T-helper 9 cell (primary cell): ENCODE data around the gene PACS1.

Source experiments
- DNase-seq: peaks from one replicate; pipeline ENCODE4 v3.0.0-alpha.2; 2020

Gene PACS1

DNA sequence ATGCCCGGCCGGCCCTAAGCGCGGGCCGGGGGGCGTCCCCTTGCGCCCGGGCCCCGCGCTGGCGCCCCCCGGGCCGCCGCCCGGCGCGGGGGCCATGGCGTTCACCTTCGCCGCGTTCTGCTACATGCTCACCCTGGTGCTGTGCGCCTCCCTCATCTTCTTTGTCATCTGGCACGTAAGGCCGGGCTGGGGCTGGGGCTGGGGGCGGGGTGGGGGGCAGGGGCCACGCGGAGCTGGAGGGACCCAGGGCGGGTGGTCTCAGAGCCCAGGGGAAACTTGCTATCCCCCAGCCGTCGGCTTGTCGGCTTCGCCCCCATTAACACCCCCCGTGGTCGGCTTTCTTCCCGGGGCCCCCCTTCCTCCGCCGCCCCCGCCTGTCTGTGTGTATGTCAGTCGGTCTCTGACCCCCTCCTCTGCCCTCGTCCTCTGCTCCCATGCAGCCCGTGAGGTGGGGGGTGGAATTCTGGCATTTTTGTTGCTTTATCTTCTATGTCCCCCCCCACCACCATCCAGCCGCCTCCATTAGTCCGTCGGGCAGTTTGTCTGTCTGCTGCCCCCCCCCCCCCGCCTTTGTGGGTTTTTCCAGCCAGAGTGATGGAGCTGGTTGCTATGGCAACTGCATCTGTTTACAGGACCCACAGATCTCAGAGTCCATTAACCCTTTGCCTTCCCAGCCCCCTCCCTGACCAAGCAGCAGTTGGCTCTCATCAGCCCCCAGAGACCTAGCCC lies 208.5 kb downstream of the PACS1 start:
- DNase-seq = no peak

DNA sequence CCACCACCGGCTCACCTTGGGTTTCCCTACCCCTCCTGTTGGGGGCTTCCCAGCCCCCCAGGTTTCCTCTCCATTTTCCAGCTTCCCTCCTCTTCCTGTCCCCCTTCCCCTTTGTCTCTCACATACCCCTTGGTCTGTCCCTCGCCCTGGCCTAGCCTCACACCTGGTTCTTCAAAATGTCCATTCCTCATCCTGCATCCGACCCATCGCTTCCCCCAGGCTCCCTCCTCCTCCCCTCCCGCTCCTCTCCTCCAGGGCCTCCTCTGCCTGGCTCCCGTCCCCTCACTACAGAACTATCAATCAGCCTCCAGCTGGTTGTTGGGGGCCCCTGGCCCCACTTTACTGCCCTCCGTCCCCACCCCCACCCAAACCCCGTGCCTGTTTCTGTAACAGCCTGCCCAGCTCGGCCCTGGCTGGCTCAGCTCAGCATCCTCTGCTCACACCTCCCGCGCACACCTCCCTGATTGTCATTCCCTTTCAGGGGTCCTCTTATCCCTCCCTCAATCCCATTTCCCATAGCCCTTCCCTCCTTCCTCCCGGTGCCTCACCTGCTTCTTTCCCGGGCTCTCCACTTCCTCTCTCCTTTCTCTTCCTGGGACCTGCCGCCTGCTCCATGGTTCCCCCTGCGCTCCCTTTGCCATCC lies 209.1 kb downstream of the PACS1 start:
- no peak for DNase-seq

DNA sequence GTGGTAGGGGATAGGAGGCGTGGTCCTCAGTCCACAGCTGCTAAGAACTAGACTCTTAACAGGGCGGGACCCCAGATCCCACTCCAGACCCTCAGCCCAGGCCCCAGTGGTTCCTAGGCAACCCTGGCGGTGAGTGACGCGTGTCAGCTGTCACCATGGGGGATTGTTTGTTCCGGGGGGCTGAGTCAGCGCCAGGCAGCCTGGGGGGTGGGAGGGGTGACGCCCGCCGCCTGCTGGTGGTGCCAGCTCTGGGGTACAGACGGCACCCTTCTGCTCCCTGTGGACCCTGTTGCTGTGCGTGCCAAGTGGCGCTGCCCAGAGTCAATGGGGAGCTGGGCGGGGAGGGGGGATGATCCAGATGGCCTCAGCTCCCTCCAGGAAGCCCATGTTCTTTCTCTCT lies 210.4 kb downstream of the PACS1 start:
- DNase-seq = no peak

DNA sequence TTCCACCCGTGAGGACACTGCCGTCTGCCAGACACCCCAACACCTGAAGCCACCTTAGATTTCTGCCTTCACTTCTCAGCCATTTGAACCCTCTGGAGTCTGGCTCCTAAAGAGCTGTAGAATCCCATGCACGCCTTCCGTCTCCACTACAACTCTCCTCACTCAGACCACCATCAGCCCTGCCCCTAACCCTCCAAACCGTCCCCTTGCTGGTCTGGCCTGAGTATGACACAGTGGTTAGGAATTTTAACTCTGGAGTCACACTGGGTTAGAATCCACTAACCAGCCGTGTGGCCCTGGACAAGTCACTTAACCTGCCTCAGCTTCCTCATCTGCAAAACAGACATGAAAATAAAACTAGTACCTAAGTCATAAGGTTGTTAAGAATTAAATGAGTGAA lies 210.9 kb downstream of the PACS1 start:
- no peak for DNase-seq

DNA sequence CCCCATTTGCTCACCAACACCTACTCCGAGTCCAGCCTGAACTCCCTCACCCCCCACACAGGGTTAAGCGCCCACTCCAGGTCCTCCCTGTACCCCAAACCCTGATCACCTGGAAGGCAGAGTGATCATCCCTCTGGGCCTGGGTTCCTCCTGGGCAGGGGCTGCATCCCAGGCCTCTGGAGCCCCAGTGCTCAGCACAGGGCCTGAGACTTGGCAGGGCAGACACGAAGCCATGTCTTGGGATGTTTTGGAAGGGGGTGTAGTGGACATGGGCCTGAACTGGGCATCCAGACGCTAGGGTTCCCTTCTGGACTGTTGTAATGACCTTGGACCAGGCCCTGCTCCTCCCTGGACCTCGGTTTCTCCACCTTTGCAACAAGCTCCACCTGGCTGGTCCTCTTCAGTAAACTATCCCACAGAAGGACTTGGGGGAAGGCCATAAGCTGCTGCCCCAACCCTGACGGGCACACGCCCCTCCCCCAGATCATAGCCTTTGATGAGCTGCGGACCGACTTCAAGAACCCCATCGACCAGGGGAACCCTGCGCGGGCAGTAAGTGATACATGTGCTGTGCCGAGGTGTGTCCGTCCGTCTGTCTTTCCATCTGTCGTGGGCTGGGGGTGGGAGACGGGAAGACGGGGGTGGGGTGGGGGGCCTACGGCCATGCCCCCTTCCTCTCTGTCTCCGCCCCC lies 211.8 kb downstream of the PACS1 start:
- no peak for DNase-seq

DNA sequence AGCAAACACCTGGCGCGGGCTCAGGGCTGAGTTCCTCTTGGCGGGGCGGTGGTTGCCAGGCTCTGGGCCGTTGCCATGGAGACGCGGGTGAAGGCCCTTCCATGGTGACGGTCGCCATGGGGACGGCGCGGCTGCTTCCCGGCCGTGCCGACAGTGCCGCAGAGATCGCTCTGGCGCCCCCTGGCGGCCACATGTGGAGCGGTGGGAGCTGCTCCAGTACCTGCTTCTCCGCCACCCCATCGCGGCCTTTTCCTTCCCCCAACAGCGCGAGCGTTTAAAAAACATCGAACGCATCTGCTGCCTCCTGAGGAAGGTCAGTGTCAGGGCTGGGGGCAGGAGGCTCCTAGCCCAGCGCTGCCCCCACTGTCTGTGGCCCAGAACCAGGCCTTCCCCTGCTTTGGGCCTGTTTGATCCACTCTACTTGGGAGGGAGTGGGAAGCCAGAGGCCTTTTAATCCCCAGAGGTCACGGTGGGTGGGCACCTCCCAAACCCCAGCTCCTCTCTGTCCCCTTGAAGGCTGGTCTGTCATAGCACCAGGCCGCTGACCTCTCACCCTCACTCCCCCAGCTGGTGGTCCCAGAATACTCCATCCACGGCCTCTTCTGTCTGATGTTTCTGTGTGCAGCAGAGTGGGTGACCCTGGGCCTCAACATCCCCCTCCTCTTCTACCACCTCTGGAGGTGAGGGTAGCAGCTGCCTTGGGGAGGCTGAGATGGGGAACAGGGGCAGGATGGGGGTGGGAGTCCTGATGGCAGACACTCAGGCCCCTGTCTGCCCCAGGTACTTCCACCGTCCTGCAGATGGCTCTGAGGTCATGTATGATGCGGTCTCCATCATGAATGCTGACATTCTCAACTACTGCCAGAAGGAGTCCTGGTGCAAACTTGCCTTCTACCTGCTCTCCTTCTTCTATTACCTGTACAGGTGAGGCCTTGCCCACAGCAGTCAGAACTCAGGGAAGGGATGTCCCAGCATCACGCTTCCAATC lies 212.7 kb downstream of the PACS1 start:
- peak; percentile 100 for DNase-seq

DNA sequence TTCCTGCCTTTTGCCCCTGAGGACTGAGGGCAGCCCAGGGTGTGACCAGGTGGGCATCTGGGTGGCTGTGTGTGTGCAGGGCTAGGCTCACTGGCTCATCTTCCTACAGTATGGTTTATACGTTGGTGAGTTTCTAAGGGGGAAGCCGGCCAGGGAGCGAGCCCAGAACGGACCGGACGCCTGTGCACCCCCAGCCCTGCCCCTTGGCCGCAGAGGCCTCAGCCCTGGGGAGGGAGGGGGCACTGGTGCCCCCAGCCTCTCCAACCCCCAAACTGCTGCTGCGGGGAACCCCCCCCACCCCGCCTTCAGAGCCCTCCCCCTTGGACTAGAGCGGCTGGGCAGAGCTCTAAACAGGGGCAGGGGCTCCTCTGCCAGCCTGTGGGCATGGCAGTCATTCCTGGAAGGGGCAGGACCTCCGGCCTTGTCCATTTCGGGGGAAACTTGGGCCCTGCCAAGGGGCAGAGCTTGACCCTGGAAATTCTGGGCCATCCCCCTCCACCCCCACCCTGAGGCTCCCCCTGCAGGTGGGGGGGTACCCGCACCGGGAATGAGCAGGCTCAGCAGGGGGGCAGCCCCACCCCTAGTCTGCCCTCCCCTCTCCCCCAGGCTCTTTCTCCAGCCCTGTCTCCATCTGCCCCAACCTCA lies 213.5 kb downstream of the PACS1 start:
- no peak for DNase-seq

DNA sequence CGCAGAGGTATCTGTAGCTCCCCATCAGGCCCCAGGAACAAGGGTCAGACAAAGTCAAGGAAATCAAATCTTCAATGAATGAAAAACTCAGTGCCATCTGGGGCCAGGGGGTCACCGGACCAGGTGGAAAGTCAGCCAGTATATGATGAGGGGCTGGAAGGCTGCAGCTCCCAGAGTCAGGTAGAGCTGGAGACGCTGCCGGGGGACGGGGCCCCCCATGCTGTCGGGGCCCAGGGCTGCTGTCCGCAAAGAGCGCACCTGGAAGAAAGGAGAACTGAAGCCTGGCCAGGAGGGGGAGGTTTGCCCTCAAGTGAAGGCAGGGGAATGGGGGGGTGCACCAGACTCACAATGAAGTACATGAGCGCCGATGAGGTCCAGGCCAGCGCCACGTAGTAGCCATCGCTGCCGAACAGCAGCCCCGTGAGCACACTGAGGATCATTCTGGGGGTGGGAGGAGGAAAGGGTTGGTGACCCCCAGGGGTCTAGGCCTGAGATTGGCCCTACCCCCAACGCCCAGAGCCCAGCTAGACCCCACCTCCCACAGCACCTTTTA lies 214.5 kb downstream of the PACS1 start:
- no peak for DNase-seq

DNA sequence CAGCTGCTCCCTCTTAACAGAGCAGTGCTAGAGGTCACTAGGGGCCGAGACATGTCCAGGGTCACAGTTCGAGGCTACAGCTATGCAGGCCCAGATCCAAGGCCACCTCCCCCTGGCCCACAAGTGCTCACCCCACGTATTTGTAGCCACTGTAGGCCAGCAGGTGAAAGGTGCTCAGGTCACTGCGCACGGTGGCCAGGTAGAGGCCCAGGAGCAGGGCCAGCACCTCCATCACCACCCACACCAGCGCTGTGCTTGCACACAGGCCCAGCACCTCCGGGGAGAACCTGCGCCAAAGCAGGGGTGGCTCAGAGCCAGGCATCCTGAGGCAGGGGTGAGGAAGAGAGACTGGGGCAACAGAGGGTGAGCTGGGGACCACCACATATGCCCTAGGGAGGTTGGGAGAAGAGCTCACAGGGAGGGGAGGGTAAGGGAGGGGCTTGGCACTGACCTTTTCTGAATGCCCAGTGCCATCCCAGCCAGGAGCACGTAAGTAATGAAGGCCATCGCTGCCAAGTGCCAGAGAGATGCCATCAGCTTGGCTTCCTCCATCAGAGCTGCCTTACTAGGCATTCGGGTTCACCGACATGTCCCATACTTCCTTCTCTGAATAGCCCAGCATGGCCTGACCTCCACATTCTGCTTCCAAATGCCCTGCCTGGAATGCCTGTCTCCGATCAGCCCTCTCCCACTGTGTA lies 215.3 kb downstream of the PACS1 start:
- DNase-seq = no peak

DNA sequence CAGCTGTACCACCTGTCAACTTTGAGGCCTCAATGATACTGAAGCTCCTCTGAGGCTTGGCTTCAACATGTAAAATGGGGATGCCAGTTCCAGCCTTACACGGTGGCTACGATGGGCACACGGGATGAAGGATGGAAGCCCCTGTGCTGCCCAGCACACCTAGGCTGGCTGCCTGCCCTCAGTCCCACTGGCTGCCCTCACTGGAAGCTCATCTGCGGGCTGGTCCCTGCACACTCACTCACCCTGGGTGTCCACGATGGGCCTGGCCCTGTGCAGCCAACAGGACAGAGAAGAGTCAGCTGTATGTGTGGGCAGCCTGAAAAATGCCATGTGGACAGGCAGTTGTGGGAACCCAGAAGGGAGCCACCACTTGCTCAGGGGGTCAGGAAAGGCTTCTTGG lies 216.6 kb downstream of the PACS1 start:
- DNase-seq = no peak

DNA sequence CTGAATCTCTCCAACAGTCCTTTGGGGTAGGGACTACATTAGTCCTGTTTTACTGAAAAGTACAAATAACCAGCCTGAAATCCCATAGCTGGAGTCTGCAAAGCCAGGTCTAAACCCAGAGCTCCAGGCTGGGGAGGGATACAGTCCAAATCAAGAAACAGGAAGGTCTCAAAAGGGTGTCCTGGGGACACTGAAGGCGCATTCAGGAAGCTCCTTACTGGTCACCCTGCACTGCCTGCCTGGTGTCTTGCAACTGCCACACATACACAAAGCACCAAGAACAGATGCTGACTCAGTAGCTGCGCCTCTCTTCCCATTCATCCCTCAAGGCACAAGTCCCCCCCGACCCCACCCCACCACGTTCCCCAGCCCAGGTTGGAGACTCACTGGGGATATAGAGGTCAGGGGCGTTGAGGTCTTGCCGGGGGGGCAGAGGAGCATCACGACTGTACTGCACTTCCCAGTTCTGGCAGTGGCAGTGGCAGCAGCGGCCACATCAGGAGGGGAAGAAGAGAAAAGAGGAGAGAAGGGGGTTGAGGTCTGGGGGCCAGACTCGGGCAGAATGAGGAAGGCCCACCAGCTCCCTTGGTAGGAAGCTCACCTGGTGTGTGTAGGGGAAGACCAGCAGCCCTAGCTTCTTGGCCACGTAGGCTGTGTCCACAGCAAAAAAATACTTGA lies 217.3 kb downstream of the PACS1 start:
- no peak for DNase-seq

DNA sequence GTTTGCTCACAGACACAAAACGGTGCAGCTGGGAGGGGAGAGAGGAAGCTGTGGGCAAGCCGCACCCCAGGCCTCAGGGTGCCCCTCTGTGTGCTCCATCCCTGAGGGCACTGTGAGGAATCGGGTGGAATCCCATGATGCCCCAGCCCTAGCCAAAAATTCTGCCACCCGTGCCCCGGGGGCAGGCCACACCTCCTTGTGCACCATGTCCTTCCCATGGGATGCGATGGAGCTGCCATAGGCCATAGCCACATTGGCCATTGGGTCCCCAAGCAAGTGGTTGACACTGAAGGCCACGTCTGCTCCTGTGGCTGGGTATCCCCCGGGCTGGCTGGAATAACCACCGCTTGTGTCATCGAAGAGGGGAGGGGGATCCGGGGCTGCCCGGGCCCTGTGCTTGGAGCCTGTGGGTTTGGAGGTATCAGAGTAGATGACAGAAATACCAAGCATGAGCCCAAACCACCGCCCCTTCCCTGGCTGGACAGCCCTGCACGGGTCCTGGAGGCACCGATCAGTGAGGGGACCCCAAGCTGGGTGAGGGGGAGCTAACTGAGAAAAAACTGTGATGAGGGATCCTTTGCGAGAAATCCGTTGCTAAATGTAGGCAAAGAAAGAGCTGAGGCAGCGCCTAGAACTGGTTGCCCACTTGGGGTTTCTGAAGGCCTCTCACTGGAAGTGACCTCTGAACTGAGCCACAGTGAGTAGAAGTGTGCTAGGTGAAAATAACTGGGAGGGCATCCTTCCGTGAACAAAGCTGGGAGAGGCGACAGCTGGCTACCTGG lies 218.0 kb downstream of the PACS1 start:
- no peak for DNase-seq

DNA sequence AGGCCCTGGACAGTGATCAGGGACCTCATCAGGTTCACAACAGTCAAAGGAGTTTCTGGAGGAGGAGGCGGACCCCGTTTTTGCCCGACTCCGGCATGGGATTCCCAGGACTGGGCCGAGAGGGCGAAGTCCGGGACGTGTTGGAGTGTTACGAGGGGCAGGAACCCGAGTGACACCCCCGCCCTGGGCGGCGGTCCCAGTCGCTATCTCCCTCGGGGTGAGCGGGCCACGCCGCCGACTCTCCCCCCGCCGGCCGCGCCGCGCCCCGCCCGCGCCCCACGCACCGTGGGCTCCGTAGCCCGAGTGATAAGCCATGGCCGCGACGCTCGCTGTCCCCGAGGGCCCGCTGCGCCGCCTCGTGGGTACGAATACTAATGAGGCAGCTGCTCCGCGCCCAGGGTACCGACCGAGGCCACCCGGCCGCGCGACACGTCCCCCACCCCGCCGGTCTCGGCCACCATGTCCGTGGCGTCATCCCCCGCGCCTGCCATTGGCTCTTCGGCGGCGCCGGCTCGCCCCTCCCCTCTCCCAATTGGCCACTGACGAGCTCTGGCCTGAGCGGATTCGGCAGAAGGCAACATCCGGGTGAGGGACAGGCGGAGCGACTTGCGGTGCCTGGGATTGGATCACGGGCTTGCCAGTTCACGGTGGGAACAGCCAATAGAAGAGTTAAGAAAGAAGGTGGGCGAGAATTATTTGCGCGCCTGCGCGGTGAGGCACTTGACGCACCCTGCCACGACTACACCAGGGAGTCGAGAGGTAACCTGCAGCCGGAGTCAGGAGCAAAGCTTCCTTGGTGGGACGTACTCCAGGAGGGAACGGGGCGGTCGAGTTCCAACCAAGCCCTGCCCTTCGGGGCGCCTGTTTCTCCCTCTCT lies 218.8 kb downstream of the PACS1 start, which contains the start of gene YIF1A:
Gene YIF1A (minus strand): TSS at position 473 of the 877 bp plus-strand sequence. CDS start 158 bp downstream, at position 315.
- peak; percentile 96 for DNase-seq

DNA sequence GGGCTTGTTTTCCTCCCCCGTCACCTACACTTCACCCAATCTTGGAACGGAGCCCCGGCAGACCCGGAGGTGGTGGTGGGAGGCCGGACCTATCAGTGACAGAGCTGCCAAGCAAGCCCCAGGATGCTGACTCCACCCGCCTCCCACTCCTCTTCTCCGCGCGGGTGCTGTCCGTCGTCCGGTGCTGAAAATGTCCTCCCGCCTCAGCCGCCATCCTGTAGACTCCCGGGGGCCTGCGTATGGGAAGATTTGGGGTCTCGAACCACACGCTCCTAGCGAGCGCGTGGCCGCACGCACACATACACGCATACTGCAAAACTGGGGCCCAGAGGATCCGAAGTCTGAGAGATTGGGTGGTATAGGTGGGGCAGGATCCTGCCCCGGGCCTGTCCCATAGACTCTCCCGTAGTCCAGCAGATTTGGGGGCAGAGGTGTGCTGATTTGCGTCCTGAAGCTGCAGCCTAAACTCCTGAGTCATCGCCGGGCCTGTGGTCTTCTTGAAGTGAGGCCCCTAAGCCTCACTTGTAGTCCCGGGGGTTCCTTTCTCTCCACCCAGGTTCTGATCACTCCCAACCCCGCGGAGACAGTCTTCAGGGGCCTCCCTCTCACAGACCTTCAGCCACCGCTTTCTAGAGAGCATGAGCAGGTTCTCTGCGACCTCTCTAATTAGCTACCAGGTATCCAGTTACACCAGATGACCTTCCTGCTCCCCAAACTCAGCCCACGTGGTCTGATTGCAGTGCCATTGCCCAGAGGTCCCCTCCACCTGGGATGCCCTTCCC lies 219.7 kb downstream of the PACS1 start:
- peak; percentile 71 for DNase-seq

DNA sequence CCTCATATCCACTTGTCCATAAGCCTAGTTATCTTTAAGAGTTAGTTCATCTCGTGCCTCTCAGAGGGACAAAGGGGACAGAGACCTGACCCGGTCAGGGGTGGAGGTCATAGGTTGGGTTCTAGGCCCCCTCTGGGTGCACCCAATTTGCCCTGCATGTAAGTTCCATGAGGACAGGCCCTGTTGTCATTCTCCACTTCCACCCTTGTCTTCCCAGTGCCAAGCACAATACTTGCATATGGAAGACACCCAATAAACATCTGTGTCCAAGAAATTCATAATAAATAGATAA lies 220.2 kb downstream of the PACS1 start:
- no peak for DNase-seq

DNA sequence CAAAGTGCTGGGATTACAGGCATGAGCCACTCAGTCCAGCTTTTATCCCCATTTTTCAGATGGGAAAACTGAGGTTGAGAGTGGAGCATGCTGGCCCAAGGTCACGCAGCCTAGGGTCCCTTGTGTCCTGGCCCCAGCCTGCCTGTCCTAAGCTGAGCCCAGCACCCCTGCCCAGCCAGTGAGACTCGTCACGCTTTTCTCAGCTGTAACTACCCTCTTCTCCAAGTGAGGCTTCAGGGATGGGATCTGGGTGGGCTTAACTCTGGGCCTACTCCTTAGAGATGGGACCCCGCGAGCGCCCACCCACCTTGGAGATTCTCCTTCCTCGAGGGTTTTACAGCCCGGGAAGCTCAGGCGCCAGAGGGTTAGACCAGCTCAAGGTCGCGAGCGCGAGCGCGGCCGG lies 221.2 kb downstream of the PACS1 start:
- DNase-seq = no peak

DNA sequence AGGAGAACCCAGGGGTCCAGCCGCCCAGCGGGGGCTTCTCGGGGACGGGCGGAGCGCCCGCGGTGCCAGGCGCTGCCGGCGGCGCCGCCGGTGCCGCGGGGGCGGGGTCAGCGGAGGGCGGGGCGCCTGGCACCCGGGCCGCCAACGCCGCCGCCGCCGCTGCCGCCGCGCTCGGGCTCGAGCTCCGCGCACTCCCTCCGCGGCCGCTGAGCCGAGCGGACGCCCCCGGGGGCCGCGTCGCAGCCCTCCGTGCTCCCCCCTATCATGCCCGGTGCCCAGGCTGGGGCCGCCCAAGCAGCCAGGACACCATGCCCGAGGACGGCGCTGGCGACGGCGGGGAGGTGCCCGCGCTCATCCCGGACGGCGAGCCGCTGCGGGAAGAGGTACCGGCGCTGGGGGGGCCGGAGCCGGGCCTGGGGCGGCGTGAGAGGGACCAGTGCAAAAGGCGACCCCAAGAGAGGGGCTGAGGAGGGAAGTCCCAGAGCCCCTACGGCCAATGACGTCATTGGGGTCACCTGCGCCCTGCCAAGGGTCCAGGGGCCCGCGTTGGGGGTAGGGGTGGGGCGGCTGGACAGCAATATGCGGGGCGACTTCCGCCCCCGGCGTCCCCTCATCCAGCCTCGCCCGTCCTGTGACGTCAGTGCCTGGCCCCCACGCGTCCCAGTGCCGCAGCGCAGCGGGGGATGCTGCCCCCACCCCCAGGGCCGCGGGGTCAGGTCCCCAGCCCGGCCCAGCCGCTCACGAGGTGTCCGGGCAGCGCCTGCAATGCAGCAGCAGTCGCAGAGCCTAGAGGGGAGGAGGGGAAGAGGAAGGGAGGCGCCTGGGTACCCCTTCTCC lies 221.9 kb downstream of the PACS1 start, which contains the start of gene TMEM151A:
Gene TMEM151A (plus strand): TSS at position 189 of the 837 bp plus-strand sequence. CDS start 120 bp downstream, at position 309.
- no peak for DNase-seq
